Mesothelial cell of epicardium (in vitro differentiated cells): ENCODE measurements around the gene PLAGL1. TPM values are rescaled to one million over a fixed set of nuclear protein-coding genes. Genes with fewer than 3 reads are reported as not detected.

Experiments used
- DNase-seq, 2 experiments: peaks; one replicate each; pipeline ENCODE4 v3.0.0; 2021; ENCODE audit warnings: low spot score in 2 of 2; ENCODE audit not compliant: unreplicated experiment in 2 of 2
- H3K27ac Mint-ChIP-seq: 2 replicates; pipeline ENCODE4 v1.8.0; 2021; ENCODE audit warnings: mixed read lengths
- H3K27me3 Mint-ChIP-seq: 2 replicates; pipeline ENCODE4 v1.8.0; 2021; ENCODE audit warnings: low read depth, mixed read lengths
- H3K36me3 Mint-ChIP-seq: 2 replicates; pipeline ENCODE4 v1.8.0; 2021; ENCODE audit warnings: mixed read lengths
- H3K4me1 Mint-ChIP-seq: 2 replicates; pipeline ENCODE4 v1.8.0; 2021; ENCODE audit warnings: mixed read lengths
- H3K4me3 Mint-ChIP-seq: 2 replicates; pipeline ENCODE4 v1.8.0; 2021; ENCODE audit warnings: mild to moderate bottlenecking, moderate library complexity, mixed read lengths
- H3K9me3 Mint-ChIP-seq: 2 replicates; pipeline ENCODE4 v1.8.0; 2021; ENCODE audit warnings: mixed read lengths
- CTCF ChIP-seq: fragments of 200-600 bp; sonication (generic); IDR thresholded peaks from one replicate; pipeline ENCODE4 v1.5.0; 2021; ENCODE audit warnings: antibody characterized with exemption; ENCODE audit not compliant: unreplicated experiment
- total RNA-seq: library from RNA; stranded (reverse); gene quantifications from 3 replicates; pipeline ENCODE4 v1.2.1, GENCODE V29; 2021

The PLAGL1 gene
- total RNA-seq, 1 donor from 2014 or later: 161 TPM

DNA sequence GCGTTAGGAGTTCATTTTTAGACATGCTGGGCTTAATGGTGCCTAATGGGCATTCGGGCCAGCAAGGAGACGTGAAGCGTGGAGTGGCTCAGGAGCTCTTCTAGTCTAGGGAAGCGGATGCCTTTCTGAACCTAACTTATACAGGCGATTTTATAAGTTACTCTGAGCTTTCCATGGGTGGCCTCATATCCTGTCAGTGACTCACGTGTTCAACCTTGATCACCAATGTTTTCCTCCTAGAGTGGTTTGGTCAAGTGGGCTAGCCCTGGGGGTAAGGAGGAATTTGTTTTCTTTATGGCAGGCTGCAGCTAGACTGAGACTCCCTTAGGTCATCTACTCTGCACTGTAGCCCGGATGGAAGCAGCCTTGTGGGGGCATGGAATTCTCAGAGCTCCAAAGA, 52.1 kb downstream of the PLAGL1 start:
- Mint-ChIP-seq H3K27ac (no peak overlapping the region), H3K36me3 (peaks cover 6% of the 10 kb centered on the region), H3K27me3 (no peaks in the 10 kb centered on the region), H3K4me1 (peaks cover 34% of the 10 kb centered on the region), H3K4me3 (no peak overlapping the region), H3K9me3 (no peaks in the 10 kb centered on the region)
- TF ChIP-seq CTCF: no peak
- no peak for DNase-seq

- no peak for DNase-seq
- H3K4me1 Mint-ChIP-seq: peaks cover 14% of the 10 kb centered on the region
Observed at GRCh38 chr6:143953922-143954321, 54.1 kb downstream of the PLAGL1 start.

DNA sequence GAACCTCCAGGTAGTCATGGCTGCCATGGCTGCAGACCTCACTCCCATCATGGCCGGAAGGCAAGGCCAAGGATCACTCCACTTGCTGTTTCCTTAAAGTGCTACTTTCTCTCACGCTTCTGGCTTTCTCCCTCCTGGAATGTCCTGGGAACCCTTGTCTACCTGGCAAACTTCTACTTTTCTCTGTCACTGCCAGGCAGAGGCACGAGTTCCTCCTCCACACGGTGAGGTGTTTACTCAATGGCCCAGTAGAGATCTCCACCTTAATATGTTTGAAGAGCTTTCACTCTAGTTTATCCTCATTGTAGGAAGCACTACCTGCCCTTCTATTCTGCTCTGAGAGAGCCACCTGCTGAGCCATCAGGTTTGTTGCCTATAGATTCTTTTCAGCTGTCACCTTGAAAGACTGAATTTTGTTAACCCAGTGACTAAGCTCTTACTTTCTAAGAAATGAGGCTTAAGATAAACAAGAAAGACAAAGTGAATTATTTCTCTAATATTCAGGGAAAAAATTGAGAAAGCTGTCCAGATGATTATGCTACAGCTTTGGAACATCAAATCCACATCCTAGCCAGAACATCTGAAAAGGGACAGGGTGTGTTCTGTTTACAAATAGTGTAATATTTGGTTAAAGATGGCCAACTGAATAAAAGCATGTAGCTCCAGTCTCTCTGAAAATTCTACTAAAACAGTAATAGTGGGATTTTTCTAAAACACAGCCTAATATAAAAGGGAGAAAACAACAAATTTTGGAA, 54.9 kb downstream of the PLAGL1 start:
- peaks cover 4% of the 10 kb centered on the region for H3K9me3 Mint-ChIP-seq
- H3K36me3 Mint-ChIP-seq: peaks cover 19% of the 10 kb centered on the region
- peaks cover 6% of the 10 kb centered on the region for H3K4me1 Mint-ChIP-seq
- no peak overlapping the region for H3K27ac Mint-ChIP-seq
- TF ChIP-seq CTCF: no peak
- no peak for DNase-seq
- H3K4me3 Mint-ChIP-seq: no peak overlapping the region
- H3K27me3 Mint-ChIP-seq: no peaks in the 10 kb centered on the region

More at GRCh38 chr6:143953922-143954321, 54.1 kb downstream of the PLAGL1 start:
- Mint-ChIP-seq H3K27me3 (no peaks in the 10 kb centered on the region), H3K9me3 (no peaks in the 10 kb centered on the region), H3K36me3 (peaks cover 11% of the 10 kb centered on the region), H3K4me3 (no peak overlapping the region), H3K27ac (no peak overlapping the region)
- no peak for TF ChIP-seq CTCF

DNA sequence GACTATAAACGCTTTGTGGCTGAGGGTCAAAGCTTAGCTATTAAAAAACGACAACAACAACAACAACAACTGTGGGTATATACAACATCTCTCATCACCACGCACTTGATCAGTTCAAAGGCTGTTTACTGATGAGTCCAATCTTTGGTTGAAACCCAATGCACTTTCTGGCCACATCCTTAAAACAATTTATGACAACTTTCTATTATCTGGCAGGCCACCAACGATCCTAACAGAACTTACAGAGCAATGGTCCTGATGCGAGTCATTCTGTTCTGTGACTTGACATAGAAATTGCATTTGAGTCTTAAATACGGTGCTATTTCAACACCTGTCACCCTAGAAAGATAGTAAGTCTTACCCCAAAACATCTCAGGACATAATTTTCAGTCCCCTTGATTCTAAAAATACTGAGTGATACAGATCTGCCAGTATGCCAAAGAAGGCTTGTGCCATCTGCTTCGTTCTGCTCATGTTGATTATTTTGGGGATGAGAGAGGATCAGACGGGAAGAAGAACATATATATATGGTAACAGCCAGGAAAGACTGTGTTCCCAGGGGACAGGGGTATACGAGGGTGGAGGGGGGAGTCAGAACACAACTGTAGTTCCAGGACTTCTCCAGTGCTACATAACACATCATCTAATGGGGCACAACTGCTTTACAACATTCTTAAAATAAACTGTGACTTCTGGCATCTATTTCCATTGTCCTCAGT, 55.8 kb downstream of the PLAGL1 start:
- H3K9me3 Mint-ChIP-seq: peaks cover 8% of the 10 kb centered on the region
- H3K27ac Mint-ChIP-seq: no peak overlapping the region
- TF ChIP-seq CTCF: no peak
- no peak for DNase-seq
- peaks cover 26% of the 10 kb centered on the region for H3K36me3 Mint-ChIP-seq
- H3K4me3 Mint-ChIP-seq: no peak overlapping the region
- no peaks in the 10 kb centered on the region for H3K4me1 Mint-ChIP-seq
- no peaks in the 10 kb centered on the region for H3K27me3 Mint-ChIP-seq

DNA sequence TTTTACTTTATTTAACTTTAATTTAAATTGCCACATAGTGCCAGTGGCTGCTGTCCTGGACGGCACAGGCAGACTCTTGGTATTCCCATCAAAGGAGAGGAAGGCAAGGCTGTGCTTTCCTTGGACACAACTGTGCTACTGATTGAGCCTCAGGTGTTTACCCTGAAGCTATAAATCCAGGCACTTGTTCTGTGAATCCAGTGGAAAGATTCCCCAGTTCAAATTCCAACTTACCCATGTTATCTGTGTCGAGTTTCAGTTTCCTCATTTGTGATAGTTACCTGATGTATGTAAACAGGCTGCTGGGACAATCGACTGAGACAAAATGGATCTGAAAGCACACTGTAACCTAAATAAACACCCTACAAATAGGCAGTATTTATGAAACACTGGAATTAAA, 57.2 kb downstream of the PLAGL1 start:
- no peak for DNase-seq
- TF ChIP-seq CTCF: no peak
- H3K4me1 Mint-ChIP-seq: no peaks in the 10 kb centered on the region
- H3K36me3 Mint-ChIP-seq: peaks cover 36% of the 10 kb centered on the region
- H3K27me3 Mint-ChIP-seq: no peaks in the 10 kb centered on the region
- H3K4me3 Mint-ChIP-seq: no peak overlapping the region
- H3K27ac Mint-ChIP-seq: no peak overlapping the region
- H3K9me3 Mint-ChIP-seq: peaks cover 10% of the 10 kb centered on the region
